Liver (tissue), 9 donors: ENCODE results near the gene EIF2B2. TPM values are rescaled to one million over a fixed set of nuclear protein-coding genes. Genes with fewer than 3 reads are reported as not detected.

Experiments
- DNase-seq: peaks from one replicate; pipeline ENCODE4 v3.0.0-alpha.2; 2017; ENCODE audit warnings: low spot score
- H3K27ac ChIP-seq, 2 donors: one replicate each; pipeline ENCODE4 v1.7.0; 2013; ENCODE audit warnings: inconsistent platforms in 2 of 2, low read length in 2 of 2, control low read depth in 1 of 2, low read depth in 1 of 2, mild to moderate bottlenecking in 1 of 2
- H3K27me3 ChIP-seq, 4 donors: one replicate each; pipeline versions ENCODE4 v1.6.1 to v1.7.0; 2013; ENCODE audit warnings: low read length in 3 of 4, inconsistent platforms in 1 of 4, mild to moderate bottlenecking in 1 of 4, moderate library complexity in 1 of 4; ENCODE audit not compliant: control insufficient read depth in 4 of 4, insufficient read depth in 4 of 4
- H3K36me3 ChIP-seq, 4 donors: one replicate each; pipeline versions ENCODE4 v1.6.1 to v1.7.0; 2013; ENCODE audit warnings: low read length in 3 of 4, mild to moderate bottlenecking in 3 of 4, low read depth in 1 of 4, moderate library complexity in 1 of 4; ENCODE audit not compliant: control insufficient read depth in 4 of 4, insufficient read depth in 3 of 4
- H3K4me1 ChIP-seq, 4 donors: one replicate each; pipeline versions ENCODE4 v1.6.1 to v1.7.0; 2013; ENCODE audit warnings: low read length in 3 of 4, mild to moderate bottlenecking in 3 of 4, moderate library complexity in 1 of 4; ENCODE audit not compliant: control insufficient read depth in 4 of 4, insufficient read depth in 4 of 4
- H3K4me3 ChIP-seq, 3 donors: one replicate each; pipeline versions ENCODE4 v1.6.1 to v1.7.0; 2013; ENCODE audit warnings: low read length in 3 of 3, control low read depth in 1 of 3, low read depth in 1 of 3, mild to moderate bottlenecking in 1 of 3
- H3K9ac ChIP-seq, 2 donors: one replicate each; pipeline ENCODE4 v1.7.0; 2013; ENCODE audit warnings: low read length in 2 of 2, mild to moderate bottlenecking in 2 of 2, moderate library complexity in 2 of 2, control low read depth in 1 of 2, low read depth in 1 of 2
- H3K9me3 ChIP-seq, 4 donors: one replicate each; pipeline versions ENCODE4 v1.6.1 to v1.7.0; 2013; ENCODE audit warnings: low read length in 3 of 4; ENCODE audit not compliant: control insufficient read depth in 4 of 4
- FOXA2 ChIP-seq: IDR thresholded peaks from 2 replicates; pipeline ENCODE4 v1.6.1; 2016; ENCODE audit warnings: antibody characterized with exemption
- GABPA ChIP-seq, 2 donors: IDR thresholded peaks in 1 of 2; conservative IDR thresholded peaks in 1 of 2; 2 replicates each; pipeline ENCODE4 v1.6.1; 2016; ENCODE audit warnings: antibody characterized with exemption in 2 of 2, mild to moderate bottlenecking in 1 of 2, moderate library complexity in 1 of 2
- NR2F2 ChIP-seq: IDR thresholded peaks from 2 replicates; pipeline ENCODE4 v1.6.1; 2016; ENCODE audit warnings: antibody characterized with exemption
- RXRA ChIP-seq, 2 donors: IDR thresholded peaks; 2 replicates each; pipeline ENCODE4 v1.6.1; 2017 to 2018; ENCODE audit warnings: antibody characterized with exemption in 2 of 2, mild to moderate bottlenecking in 1 of 2
- SP1 ChIP-seq: IDR thresholded peaks from 2 replicates; pipeline ENCODE4 v1.6.1; 2018; ENCODE audit warnings: antibody characterized with exemption, mild to moderate bottlenecking
- TAF1 ChIP-seq: conservative IDR thresholded peaks from 2 replicates; pipeline ENCODE4 v1.6.1; 2016; ENCODE audit warnings: antibody characterized with exemption, mild to moderate bottlenecking
- WGBS: extraction: QIAGEN DNeasy Blood & Tissue Kit; methylation state at CpG from one replicate; pipeline ENCODE4 v1.1.7; 2013; 5-methylcytosine and 5-hydroxymethylcytosine counted together
- polyA plus RNA-seq, 2 donors: library from polyadenylated mRNA; stranded (reverse) in 1 of 2; unstranded in 1 of 2; fragments of 200-250 nt in 1 of 2; fragments of >200 nt in 1 of 2; fragmentation: Nextera tagmentation in 1 of 2; extraction: Ambion mirVana in 1 of 2; gene quantifications; one replicate each; pipeline versions ENCODE4 v1.2.1 to v1.2.3, GENCODE V29; 2013 to 2015
- total RNA-seq, 2 donors: library from RNA; depleted of rRNA; stranded (reverse); fragments of >200 nt; gene quantifications; one replicate each; pipeline ENCODE4 v1.2.3, GENCODE V29; 2014
- TF ChIP-seq, protein P1 (sequence below): IDR thresholded peaks from 2 replicates; pipeline ENCODE4 v1.6.1; 2016; ENCODE audit warnings: antibody characterized with exemption, mild to moderate bottlenecking
- TF ChIP-seq, protein P2 (sequence below): IDR thresholded peaks from 2 replicates; pipeline ENCODE4 v1.6.1; 2016; ENCODE audit warnings: antibody characterized with exemption
- TF ChIP-seq, protein P3 (sequence below): IDR thresholded peaks from 2 replicates; pipeline ENCODE4 v1.6.1; 2016; ENCODE audit warnings: antibody characterized with exemption
- TF ChIP-seq, protein P4 (sequence below): fragments of 150-350 bp; IDR thresholded peaks from 2 replicates; pipeline ENCODE4 v1.5.1; 2017; ENCODE audit warnings: improper control_type of control experiment, low read depth, low read length; ENCODE audit not compliant: missing input control
- donor health status: healthy.
- donor health status: healthy.
- donor health status: healthy.
- donor health status: healthy.
- donor health status: healthy.

The EIF2B2 gene
- total and polyA plus RNA-seq, 4 donors: 16.2 to 23.6 (median 20.2) TPM

DNA sequence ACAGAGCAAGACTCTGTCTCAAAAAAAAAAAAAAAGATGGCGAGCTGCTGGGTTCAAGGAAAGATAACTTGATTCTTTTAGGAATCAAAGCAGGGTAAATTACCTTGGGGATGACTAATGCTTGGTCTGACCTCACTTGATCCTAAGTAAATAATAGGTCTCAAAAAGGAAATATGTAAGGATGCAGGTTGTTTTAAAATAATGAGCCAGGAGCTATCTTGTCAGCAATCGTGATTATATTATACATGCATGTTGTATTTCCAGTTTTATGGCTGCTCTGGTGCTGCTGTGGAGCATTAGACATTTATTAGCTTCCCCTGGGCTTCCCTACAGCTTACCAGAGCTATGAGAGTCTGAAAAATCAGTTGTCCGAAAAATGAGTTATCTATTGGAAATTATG, 2.6 kb downstream of the EIF2B2 start (continued):
- TF ChIP-seq, protein P1, sequence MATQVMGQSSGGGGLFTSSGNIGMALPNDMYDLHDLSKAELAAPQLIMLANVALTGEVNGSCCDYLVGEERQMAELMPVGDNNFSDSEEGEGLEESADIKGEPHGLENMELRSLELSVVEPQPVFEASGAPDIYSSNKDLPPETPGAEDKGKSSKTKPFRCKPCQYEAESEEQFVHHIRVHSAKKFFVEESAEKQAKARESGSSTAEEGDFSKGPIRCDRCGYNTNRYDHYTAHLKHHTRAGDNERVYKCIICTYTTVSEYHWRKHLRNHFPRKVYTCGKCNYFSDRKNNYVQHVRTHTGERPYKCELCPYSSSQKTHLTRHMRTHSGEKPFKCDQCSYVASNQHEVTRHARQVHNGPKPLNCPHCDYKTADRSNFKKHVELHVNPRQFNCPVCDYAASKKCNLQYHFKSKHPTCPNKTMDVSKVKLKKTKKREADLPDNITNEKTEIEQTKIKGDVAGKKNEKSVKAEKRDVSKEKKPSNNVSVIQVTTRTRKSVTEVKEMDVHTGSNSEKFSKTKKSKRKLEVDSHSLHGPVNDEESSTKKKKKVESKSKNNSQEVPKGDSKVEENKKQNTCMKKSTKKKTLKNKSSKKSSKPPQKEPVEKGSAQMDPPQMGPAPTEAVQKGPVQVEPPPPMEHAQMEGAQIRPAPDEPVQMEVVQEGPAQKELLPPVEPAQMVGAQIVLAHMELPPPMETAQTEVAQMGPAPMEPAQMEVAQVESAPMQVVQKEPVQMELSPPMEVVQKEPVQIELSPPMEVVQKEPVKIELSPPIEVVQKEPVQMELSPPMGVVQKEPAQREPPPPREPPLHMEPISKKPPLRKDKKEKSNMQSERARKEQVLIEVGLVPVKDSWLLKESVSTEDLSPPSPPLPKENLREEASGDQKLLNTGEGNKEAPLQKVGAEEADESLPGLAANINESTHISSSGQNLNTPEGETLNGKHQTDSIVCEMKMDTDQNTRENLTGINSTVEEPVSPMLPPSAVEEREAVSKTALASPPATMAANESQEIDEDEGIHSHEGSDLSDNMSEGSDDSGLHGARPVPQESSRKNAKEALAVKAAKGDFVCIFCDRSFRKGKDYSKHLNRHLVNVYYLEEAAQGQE: no peak

DNA sequence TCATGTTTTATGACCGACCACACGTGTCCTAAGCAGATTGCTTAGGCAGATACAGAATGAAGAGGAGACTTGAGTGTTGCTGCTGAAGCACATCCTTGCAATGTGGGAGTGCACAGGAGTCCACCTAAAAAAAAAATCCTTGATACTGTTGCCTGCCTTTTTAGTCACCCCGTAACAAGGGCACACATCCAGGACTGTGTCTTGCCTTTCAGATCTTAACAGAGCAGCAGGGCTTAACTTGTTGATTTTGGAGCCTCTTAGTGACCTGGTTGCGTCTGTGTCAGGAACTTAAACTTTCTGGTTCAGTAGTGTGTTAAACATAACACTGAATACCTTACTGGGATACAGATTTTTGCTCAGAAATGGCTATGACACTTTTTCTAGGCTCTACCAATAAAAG, 6.5 kb downstream of the EIF2B2 start:
- WGBS: 95% methylated on average over 4 of the region's 4 CpGs
- TF ChIP-seq SP1 (no peak), NR2F2 (no peak), TAF1 (no peak), GABPA (IDR thresholded peaks at IDR 0.05 in 1 of 2, conservative IDR thresholded peaks at IDR 0.05 in 1 of 2) (no peak)
- TF ChIP-seq, protein P2, sequence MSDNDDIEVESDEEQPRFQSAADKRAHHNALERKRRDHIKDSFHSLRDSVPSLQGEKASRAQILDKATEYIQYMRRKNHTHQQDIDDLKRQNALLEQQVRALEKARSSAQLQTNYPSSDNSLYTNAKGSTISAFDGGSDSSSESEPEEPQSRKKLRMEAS: no peak
- TF ChIP-seq, protein P3, sequence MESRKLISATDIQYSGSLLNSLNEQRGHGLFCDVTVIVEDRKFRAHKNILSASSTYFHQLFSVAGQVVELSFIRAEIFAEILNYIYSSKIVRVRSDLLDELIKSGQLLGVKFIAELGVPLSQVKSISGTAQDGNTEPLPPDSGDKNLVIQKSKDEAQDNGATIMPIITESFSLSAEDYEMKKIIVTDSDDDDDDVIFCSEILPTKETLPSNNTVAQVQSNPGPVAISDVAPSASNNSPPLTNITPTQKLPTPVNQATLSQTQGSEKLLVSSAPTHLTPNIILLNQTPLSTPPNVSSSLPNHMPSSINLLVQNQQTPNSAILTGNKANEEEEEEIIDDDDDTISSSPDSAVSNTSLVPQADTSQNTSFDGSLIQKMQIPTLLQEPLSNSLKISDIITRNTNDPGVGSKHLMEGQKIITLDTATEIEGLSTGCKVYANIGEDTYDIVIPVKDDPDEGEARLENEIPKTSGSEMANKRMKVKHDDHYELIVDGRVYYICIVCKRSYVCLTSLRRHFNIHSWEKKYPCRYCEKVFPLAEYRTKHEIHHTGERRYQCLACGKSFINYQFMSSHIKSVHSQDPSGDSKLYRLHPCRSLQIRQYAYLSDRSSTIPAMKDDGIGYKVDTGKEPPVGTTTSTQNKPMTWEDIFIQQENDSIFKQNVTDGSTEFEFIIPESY: no peak
- TF ChIP-seq, protein P4, sequence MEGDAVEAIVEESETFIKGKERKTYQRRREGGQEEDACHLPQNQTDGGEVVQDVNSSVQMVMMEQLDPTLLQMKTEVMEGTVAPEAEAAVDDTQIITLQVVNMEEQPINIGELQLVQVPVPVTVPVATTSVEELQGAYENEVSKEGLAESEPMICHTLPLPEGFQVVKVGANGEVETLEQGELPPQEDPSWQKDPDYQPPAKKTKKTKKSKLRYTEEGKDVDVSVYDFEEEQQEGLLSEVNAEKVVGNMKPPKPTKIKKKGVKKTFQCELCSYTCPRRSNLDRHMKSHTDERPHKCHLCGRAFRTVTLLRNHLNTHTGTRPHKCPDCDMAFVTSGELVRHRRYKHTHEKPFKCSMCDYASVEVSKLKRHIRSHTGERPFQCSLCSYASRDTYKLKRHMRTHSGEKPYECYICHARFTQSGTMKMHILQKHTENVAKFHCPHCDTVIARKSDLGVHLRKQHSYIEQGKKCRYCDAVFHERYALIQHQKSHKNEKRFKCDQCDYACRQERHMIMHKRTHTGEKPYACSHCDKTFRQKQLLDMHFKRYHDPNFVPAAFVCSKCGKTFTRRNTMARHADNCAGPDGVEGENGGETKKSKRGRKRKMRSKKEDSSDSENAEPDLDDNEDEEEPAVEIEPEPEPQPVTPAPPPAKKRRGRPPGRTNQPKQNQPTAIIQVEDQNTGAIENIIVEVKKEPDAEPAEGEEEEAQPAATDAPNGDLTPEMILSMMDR: no peak
- Histone ChIP-seq H3K4me1 (peaks cover 0 to 3% (median under 1%) of the 10 kb centered on the region in 4 donors), H3K9me3 (no peaks in the 10 kb centered on the region), H3K9ac (no peak overlapping the region), H3K27ac (no peak overlapping the region), H3K36me3 (peaks cover 7 to 55% (median 36%) of the 10 kb centered on the region in 4 donors), H3K4me3 (no peak overlapping the region), H3K27me3 (no peaks in the 10 kb centered on the region)
- DNase-seq: no peak

DNA sequence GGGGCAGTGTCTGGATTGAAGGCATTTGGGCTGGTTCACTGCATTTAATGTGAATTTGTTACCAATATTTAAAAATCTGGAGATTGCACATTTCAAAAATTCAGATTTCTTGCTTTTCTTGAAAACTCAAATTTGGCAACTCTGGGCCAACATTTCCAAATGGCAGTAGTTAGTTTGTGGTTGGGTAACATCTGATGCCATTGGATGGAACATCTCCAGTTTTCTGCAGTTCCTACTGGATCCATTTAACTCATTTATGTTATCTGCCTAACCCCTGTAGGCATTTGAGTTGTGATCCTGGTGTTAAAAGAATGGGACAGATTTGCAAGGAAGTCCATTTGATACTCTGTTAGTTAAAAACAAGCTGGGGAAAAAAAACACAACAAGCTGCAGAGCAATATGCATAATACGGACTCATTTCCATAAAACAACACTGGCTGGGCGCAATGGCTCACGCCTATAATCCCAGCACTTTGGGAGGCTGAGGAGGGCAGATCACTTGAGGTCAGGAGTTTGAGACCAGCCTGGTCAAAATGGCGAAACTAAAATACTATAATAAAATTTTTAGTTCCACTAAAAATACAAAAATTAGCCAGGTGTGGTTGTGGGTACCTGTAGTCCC, 7.9 kb downstream of the EIF2B2 start:
- Histone ChIP-seq H3K36me3 (peaks cover 10 to 67% (median 45%) of the 10 kb centered on the region in 4 donors), H3K9me3 (no peaks in the 10 kb centered on the region), H3K9ac (no peak overlapping the region), H3K4me3 (no peak overlapping the region), H3K27ac (no peak overlapping the region), H3K27me3 (no peaks in the 10 kb centered on the region), H3K4me1 (no peaks in the 10 kb centered on the region)
- 97% methylated on average over 4 of the region's 4 CpGs for WGBS
- DNase-seq: no peak
- TF ChIP-seq FOXA2 (no peak), SP1 (no peak), RXRA (IDR thresholded peaks at IDR 0.05) (no peak)
- TF ChIP-seq, protein P4: no peak
- TF ChIP-seq, protein P1: no peak
